HG03354 (cell line): ENCODE measurements around the gene ZNF362.
"Not testable (repeated sequence)": the region's sequence is repeated elsewhere in the genome, so short reads cannot be mapped to it uniquely, and the experiment has no call there.

ENCODE experiments used
- ATAC-seq: cut with Tn5 transposase; IDR thresholded peaks from one replicate; pipeline ENCODE4 v1.9.1; 2021; ENCODE audit warnings: mild to moderate bottlenecking; ENCODE audit not compliant: unreplicated experiment, poor library complexity, severe bottlenecking

The ZNF362 gene

DNA sequence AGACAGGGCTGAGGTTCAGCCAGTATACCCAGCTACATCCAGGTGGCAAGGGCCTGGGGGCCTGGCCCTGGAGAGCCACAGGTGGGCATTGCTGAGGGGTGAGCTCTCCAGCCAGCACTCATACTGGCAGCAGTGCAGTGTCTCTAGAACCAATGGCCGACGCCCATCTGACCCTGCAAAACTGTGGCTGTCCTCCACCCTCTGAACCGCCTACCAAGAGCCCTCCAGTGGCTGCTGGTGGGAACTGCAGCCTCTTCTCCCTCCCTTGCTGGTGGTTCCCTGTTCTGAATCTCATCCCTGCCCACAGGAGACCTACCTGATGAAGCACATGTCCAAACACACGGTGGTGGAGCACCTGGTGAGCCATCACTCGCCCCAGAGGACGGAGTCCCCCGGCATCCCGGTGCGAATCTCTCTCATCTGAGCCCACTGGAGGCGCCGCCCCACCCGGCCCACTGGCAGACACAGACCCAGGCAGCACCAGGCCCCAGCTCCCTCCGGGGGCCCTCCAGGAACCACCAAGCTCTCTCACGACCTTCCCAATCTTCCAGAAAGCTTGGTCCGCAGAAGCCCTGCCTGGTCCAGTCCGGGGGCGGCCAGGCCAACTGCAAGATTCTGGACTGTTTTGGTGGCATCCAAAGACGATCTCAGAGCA lies 42.5 kb downstream of the ZNF362 start:
- ATAC-seq: peak; percentile 64

DNA sequence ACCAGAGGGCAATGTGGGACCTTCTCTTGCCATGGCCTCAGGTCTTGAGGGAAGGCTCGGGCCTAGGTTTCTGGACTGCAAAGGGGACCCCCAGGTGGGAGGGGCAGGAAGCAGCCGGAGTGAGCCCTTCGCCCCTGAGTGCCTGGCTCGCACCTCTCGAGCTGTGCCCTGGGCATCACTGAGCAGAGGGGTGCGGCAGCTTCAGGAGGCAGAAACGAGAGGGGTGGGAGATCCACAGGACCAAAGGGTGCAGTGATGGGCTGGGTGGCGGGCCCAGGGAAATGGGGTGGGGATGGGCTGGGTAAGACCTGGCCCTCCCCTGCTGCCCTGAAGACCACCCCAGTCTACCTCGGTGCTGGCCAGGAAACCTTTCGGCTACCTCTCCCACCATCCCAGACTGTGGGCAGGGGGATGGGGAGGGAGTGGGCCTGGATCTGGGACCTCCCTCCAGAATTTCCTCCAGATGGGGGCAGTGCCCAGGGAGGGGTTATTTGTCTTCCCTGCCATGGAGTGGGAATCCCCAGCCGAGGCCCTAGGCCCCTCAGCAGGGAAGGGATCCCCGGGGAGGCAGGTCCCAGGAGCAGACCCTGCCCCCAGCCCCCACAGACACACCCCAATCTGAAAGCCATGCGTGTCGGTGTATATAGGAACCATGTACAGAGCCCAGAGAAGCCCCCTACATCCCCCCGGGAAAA lies 43.3 kb downstream of the ZNF362 start:
- no peak for ATAC-seq

DNA sequence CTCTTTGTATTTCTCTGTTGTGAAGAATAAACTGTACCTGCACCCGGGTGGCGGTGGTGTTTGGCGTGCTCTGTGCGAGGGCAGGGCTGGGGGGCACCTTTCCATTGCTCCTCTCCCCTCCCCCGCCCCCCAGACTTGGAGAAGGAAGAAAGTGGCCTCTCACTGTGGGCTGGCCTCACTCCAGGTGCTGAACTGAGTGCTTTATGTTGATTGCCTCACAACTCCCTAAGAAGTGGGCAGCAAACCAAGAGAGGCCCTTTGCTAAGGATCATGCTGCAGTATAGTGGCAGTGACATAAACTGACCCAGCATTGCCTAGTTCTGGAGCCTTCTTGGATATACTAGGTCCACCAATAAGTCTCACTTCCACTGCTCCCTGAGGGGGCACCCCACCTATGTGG lies 44.4 kb downstream of the ZNF362 start:
- ATAC-seq: no peak

DNA sequence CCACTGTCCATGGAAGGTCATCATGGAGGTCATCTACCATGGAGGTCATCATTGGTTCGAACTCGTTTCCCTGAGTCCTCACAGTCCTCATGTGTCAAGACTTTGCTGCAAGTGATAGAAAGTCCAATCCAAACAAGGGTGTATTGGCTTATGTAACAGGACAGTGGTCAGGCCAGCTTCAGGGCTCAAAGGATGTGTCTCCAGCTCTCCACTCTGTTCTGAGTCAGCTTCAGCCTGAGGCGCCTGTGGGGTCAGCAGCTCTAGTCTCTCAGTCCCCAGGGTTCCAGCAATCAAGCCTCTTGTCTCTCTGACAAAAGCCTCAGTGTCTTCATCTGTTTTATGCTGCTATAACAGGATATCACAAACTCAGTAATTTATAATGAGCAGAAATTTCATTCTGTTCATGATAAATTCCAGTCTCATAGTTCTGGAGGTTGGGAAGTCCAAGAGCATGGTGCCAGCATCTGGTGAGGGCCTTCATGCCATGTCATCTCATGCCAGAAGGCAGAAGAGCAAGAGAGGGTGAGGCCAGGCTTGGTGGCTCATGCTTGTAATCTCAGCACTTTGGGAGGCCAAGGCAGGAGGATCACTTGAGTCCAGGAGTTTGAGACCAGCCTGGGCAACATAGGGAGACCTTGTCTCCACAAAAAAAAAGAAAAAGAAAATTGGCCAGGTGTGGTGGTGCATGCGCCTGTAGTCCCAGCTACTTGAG lies 45.1 kb downstream of the ZNF362 start:
- ATAC-seq: no peak

DNA sequence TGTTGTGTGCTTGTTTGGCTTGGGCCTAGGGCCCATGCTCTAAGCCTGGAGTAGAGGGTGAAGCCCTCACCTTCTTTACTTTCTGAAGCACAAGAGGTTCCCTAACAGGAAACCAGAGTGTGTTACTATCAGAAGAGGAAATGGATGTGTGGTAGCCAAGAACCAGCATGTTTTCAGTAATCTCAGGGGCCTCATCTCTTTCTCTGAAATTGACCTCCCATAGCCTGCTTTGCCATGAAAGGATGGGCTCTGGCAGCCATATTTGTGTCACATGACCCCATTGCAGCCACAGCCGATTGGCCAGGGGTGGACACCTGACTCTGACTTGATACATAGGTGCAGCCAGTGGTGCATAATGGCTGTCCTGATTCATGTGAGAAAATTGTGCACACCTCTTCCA lies 46.0 kb downstream of the ZNF362 start:
- no peak for ATAC-seq

DNA sequence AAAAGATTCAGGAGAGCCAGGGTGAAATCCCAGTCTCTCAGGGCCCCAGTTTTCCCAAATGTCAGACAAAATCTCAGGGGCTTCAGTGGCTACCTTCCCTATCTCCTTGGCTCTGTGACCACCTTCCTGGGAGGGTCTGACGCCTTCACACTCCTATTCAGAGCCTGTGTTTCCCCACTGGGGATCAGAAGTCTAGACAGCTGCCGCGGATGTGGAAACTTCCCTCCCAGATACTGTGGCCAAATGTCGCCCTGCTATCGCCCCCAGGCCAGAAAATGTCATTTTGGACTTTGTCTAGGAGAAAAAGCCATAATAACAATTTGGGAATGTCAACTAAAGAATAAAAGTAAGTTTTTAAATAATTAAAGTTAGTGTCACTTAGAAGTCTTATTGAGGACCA lies 48.7 kb downstream of the ZNF362 start:
- no peak for ATAC-seq

DNA sequence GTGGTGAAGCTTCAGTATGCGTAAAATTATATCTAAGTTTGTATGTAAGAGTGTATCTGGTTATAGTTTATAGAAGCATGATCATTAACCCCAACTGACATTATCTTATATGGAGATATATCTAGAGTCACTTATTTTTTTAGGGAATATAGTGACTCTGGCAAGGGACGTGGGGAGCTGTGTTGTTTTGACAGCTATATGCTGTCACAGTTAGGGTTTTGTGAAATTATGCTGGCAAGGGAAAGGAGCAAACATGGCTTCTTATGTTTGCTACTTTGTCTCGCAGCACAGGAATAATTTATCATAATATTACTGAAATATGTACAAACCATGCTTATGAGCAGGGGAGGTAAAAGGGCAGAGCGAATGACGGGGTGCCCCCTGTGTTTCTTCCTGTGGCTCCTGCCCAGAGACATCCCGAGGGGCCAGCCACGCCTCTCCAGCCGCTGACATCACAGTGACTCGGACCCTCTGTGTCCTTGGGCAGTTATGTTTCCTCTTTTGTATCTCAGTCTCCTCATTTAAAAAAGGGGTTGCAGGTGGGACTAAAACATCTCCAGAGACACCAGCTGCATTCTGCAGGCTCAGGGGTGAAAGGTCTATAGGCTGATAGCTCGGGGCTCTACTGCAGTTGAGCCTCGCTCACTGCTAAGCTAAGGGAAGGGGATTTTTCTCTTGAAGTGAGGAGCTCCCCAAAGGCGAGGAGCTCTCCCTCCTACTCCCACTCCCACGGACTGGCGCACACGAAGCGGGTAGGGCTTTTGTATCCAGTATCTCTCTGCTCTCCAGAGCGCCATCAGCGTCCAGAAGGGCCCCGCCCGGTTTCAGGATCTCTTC lies 49.7 kb downstream of the ZNF362 start:
- no peak for ATAC-seq

DNA sequence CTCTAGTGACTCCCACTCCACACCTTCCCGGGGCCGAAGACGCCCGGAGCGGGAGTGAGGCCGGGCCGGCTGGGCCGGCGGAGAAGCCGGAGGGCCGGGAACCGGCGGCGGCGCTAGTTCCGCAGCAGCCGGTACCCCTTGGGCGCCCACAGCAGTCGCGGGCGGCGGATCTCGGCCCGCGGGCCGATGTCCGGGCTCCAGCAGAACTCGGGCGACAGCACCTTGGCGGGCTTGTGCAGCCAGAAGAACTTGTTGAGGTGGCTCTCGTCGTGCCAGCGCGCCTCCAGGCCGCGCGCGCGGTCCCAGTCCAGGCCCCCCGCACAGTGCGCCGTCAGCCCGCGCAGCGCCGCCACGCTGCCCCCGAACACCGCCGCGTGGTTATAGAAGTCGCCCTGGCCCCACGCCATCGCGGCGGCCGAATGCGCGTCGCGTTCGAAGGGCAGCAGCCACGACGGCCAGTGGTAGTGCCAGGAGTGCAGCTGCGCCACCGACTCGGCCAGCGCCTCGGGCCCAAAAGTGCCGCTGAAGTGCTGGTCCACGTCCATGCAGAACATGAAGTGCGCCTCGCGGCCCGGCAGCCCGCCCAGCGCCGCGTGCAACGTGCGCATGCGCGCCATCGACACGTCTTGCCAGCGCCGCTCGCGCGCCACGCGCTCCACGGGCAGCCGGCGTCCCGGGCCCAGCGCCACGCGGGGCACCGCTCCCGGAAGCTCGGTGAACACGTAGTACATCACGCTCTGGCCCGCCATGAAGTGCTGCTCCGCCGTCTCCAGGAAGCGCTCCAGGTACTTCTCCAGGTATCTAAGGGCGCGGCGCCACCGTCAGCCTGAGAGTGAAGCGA lies 50.6 kb downstream of the ZNF362 start:
- ATAC-seq: no peak

DNA sequence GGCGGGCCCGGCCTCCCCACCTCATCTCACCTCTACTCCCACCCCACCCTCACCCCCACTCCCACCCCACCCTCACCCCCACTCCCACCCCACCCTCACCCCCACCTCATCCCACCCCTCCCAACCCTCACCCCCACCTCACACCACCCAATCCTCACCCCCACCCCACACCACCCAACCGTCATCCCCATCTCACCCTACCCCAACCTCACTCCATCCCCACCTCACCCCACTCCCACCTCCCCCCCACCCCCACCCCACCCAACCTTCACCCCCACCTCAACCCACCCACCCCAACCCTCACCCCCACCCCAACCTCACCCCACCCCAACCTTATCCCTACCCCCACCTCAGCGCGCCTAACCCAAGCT lies 51.2 kb downstream of the ZNF362 start:
- no peak for ATAC-seq

DNA sequence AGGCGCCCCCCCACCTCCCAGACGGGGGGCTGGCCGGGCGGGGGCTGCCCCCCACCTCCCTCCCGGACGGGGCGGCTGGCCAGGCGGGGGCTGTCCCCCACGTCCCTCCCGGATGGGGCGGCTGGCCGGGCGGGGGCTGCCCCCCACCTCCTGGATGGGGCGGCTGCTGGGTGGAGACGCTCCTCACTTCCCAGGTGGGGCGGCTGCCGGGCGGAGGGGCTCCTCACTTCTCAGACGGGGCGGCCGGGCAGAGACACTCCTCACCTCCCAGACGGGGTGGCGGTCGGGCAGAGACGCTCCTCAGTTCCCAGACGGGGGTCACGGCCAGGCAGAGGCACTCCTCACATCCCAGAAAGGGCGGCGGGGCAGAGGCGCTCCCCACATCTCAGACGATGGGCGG lies 53.1 kb downstream of the ZNF362 start:
- not testable (repeated sequence) for ATAC-seq

DNA sequence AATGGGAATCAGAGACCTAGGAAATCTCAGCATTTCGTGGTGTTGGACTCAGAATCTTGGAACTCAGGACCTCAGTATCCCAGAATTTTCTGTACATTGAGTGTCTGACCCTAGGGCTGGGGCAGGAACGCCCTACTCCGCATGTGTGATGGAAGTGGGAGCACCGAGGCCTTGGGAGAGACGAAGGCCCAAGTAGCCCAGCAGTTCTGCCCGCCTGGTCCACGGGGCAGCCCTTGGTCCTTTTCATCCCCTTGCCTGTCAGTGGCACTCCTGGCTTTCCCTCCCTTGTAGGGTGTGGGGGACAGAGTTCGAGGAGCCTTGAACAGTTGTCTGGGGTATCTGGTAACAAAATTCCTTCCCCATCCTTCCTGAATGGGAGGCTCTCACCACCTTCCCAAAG lies 54.4 kb downstream of the ZNF362 start:
- no peak for ATAC-seq

DNA sequence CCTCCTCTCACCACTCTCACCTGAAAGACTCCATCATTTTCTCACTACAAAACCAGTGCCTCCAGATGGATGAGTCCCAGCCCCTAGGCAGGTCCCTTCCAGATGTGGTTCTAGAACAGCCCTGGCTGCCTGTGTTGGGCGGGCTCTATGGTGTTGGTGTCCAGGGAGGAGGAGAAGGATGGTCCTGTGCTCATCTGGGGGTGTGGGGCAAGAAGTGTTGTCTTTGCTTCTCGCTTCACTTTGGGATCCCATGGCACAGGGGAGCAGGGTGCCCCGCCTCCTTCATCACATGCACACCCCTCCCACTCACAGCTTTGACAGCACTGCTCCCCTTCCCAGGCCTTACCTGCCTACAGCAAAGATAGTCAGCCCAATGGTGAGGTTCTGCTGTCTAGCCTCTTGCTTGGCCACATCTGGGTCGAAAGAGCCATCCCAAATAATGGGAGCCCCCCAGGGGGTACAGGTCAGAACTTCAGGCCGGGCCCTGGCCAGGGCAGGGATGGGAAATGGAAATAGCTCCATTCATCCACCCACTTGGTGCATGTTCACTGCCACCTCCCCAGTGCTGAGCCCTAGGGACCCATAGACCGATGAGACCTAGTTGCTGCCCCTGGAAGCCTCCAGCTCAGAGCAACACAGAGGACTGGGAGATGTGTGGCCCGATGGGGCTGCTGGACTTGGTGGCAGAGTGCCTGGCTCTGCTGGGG lies 55.6 kb downstream of the ZNF362 start:
- ATAC-seq: no peak

DNA sequence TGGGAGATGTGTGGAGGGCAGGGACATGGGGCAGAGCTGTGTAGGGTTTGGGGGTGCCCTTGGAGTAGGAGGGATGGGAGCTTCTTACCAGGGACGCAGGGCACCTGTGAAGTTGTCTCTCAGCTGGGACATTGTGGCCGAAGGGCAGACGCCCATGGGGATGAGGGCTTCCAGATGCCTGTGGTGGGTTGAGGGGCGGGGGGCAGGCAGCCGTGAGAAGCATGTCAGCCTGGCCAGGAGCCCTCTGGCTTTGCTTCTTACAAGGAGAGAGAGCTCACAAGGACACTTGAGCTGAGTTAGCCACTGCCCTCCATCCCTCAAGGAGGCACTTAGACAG lies 56.1 kb downstream of the ZNF362 start:
- no peak for ATAC-seq

DNA sequence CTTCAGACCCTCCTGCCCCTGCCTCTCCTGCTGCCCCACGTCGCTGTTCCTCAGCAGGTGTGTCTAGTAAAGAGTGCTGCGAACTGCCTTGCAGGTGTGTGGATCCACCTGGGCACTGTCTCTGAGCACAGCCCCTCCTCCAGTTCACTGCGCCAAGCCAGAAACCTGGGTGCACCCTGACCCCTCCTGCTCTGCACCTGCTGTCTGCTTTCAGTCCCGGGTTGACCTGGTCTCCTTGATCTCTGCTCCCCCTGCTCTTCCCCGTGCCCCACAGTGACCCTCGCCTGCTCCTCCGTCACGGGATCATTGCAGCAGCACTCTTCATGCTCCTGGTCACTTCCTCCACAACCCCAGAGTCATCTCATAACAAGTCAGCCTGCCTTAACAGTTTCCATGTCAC lies 58.1 kb downstream of the ZNF362 start:
- ATAC-seq: no peak

DNA sequence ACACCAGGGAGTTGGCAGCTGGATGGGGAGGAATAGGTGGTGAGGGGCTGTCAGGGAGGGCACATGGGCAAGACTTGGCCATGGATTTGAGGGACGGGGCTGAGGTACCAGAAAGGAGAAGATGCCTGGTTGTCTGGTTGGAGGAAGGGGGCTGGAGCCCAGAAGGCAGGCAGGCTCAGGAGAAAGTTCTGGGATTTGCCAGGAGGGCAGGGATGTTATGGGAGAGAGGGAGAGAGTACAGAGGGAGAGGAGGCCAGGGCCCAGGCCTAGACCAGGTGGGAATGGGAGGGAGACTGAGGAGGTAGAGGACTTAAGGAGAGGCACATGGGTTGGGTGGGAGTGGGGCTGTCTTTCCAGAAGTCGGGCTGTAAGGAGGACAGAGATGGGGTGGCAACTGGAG lies 60.3 kb downstream of the ZNF362 start:
- no peak for ATAC-seq

DNA sequence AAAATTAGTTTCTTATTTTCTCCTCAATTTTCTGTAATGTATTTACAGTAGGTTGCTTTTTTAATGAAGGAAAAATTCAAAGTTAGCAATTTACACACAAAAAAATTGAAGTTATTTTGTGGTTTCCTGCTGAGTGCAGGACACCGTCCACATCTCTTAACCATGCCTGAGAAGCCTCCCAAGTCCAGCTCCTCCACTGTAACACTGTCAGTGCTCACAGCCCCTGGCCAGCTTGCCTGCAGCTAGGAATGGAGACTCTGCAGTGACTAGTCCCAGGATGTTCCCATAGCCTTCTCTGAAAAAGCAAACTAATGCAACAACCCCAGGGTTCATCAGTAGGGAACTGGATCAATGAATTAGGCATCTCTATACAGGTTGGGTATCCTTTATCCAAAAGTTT lies 61.1 kb downstream of the ZNF362 start:
- no peak for ATAC-seq

DNA sequence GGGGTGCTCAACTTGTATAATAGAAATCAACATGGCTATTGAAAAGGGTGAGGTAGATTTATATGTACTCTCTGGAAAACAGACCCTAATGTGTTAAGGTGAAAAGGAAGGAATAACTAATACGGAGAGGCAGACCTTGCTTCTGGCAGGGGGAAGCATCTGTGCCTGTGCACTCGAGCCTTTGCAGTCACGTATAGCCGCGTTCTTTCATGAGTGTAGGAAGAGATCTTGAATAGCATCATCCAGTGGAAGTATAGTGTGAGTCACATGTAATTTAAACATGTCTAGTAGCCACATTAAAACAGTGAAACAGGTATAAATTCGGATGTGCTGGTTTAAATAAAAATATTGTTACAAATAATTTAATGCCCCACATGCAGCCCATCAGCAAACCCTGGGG lies 61.7 kb downstream of the ZNF362 start:
- no peak for ATAC-seq

DNA sequence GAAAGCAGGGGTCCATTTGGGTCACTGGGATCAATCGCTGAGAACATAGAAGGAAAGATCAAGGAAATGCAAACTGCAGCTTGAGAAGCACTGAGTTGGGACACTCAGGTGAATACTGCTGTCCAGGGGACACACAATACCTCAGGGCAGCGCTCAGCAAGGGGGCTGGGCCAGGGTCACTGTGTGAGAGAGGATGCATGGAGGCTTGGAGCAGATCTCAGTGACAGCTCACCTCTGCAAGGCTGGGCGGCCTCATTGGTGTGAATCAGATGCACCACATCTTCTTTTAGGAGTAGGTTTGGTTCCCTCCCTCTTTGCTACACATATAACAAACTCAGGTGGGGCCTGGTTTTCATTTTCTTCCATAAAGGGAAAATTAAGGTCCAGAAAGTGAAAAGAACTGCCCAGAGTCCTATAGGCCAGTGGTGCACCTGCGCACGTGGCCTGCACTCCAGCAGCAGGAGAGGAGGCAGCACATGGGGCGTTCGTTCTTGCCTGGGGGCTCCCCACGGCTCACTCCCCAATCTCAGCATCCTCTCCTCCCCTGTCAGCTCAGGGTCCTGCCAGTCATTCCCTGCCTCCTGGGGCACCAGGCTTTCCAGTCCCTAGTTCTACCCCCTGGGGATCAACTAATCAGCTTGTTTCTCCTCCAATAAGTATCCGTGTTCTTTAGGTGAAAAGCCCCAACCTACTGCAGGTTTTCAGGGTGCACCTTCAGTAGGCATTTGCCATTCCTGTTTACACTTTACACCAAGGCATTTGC lies 63.1 kb downstream of the ZNF362 start:
- no peak for ATAC-seq
